ENCODE measurements around the gene MAEL. TPM values are rescaled to one million over a fixed set of nuclear protein-coding genes. Genes with fewer than 3 reads are reported as not detected.

The MAEL gene
- total RNA-seq, 1 donor from 2014 or later = 0.21 TPM

DNA sequence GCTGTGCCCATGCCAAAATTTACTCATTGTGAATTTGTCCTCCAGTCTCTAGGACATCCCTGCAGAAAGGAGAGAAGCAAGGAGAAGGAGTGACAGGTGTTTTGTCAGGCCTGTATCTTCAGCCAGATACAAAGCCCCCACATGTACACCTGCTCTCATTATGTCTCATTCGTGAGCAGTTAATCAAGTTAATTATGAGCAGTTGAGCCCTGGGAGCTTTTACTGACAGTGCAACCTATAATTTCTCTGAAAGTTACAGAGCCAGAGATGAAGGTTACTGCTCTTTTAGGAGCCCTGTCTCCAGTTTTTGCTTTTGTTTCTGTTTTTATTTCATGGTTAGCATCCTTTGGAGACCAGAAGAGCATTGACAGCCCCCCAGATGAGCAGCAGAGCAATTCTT, 8.7 kb upstream of the MAEL start:
- Mint-ChIP-seq H3K27me3 (ENCODE audit: low read depth) (peaks cover 22% of the 10 kb centered on the region), H3K27ac (ENCODE audit: unreplicated experiment) (no peak overlapping the region), H3K36me3 (ENCODE audit: low read depth) (no peaks in the 10 kb centered on the region), H3K9me3 (no peaks in the 10 kb centered on the region), H3K4me1 (peaks cover 13% of the 10 kb centered on the region), H3K4me3 (no peak overlapping the region)
- TF ChIP-seq, protein P1, sequence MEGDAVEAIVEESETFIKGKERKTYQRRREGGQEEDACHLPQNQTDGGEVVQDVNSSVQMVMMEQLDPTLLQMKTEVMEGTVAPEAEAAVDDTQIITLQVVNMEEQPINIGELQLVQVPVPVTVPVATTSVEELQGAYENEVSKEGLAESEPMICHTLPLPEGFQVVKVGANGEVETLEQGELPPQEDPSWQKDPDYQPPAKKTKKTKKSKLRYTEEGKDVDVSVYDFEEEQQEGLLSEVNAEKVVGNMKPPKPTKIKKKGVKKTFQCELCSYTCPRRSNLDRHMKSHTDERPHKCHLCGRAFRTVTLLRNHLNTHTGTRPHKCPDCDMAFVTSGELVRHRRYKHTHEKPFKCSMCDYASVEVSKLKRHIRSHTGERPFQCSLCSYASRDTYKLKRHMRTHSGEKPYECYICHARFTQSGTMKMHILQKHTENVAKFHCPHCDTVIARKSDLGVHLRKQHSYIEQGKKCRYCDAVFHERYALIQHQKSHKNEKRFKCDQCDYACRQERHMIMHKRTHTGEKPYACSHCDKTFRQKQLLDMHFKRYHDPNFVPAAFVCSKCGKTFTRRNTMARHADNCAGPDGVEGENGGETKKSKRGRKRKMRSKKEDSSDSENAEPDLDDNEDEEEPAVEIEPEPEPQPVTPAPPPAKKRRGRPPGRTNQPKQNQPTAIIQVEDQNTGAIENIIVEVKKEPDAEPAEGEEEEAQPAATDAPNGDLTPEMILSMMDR (conservative IDR thresholded peaks at IDR 0.05) = no peak
- DNase-seq (ENCODE audit: low read depth, low spot score) = no peak

- Mint-ChIP-seq H3K4me1 (peaks cover 12% of the 10 kb centered on the region), H3K27me3 (ENCODE audit: low read depth) (peaks cover 21% of the 10 kb centered on the region), H3K9me3 (no peaks in the 10 kb centered on the region), H3K36me3 (ENCODE audit: low read depth) (no peaks in the 10 kb centered on the region), H3K4me3 (no peak overlapping the region), H3K27ac (ENCODE audit: unreplicated experiment) (no peak overlapping the region)
- no peak for DNase-seq (ENCODE audit: low read depth, low spot score)
- TF ChIP-seq, protein P1 (conservative IDR thresholded peaks at IDR 0.05) = no peak
Observed at GRCh38 chr1:166980818-166981217, 8.3 kb upstream of the MAEL start.

DNA sequence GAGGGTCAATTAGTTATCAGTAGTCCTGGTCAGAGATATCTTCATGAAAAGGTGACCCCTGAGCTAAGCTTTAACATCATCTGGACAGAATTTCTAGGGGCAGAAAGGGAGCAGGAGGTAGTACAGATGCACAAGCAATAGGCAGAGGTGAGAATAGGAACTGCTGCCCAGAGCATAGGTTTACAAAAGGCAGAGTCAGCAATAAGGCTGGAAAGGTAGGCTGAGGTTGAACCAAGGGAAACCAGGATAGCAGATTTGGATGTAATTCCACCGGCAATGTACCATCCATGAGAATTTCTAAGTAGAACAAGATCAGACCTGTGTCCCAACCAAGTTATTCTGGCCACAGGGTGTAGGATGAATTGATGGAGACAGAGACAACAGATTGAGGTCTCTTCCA, 7.5 kb upstream of the MAEL start:
- Mint-ChIP-seq H3K27me3 (ENCODE audit: low read depth) (peaks cover 14% of the 10 kb centered on the region), H3K4me3 (no peak overlapping the region), H3K36me3 (ENCODE audit: low read depth) (no peaks in the 10 kb centered on the region), H3K4me1 (peaks cover 4% of the 10 kb centered on the region), H3K9me3 (no peaks in the 10 kb centered on the region), H3K27ac (ENCODE audit: unreplicated experiment) (no peak overlapping the region)
- TF ChIP-seq, protein P1 (conservative IDR thresholded peaks at IDR 0.05) = no peak
- no peak for DNase-seq (ENCODE audit: low read depth, low spot score)

DNA sequence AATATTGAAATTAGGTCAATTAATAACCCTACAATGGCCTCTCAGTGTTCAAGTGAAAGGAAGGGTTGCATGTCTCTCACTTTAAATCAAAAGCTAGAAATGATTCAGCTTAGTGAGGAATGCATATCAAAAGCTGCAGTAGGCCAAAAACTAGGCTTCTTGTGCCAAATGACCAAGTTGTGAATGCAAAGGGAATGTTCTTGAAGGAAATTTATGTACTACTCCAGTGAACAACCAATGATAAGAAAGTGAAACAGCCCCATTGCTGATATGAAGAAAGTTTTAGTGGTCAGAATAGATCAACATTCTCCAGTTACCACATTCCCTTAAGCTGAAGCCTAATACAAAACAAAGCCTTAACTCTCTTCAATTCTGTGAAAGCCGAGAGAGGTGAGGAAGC, 10.0 kb downstream of the MAEL start:
- no peak overlapping the region for H3K27ac Mint-ChIP-seq (ENCODE audit: unreplicated experiment)
- no peaks in the 10 kb centered on the region for H3K27me3 Mint-ChIP-seq (ENCODE audit: low read depth)
- H3K4me1 Mint-ChIP-seq = no peaks in the 10 kb centered on the region
- H3K36me3 Mint-ChIP-seq (ENCODE audit: low read depth) = peaks cover 3% of the 10 kb centered on the region
- TF ChIP-seq, protein P1 (conservative IDR thresholded peaks at IDR 0.05) = no peak
- no peak for DNase-seq (ENCODE audit: low read depth, low spot score)
- peaks cover 10% of the 10 kb centered on the region for H3K9me3 Mint-ChIP-seq
- H3K4me3 Mint-ChIP-seq = no peak overlapping the region

DNA sequence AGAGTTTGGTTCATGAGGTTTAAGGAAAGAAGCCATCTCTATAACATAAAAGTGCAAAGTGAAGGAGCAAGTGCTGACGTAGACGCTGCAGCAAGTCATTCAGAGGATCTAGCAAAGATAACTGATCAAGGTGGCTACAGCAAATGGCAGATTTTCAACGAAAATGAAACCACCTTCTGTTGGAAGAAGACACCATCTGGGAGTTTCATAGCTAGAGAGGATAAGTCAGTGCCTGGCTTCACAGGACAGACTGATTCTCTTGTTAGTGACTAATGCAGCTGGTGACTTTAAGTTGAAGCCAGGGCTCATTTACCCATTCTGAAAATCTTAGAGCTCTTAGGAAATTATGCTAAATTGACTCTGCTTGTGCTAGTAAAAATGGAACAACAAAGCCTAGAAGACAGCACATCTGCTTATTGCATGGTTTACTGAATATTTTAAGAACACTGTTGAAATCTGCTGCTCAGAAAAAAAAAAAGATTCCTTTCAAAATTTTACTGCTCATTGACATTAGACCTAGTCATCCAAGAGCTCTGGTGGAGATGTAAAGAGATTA, 10.5 kb downstream of the MAEL start:
- Mint-ChIP-seq H3K36me3 (ENCODE audit: low read depth) (peaks cover 3% of the 10 kb centered on the region), H3K4me1 (no peaks in the 10 kb centered on the region), H3K27ac (ENCODE audit: unreplicated experiment) (no peak overlapping the region), H3K27me3 (ENCODE audit: low read depth) (no peaks in the 10 kb centered on the region), H3K9me3 (peaks cover 10% of the 10 kb centered on the region), H3K4me3 (no peak overlapping the region)
- TF ChIP-seq, protein P1 (conservative IDR thresholded peaks at IDR 0.05) = no peak
- DNase-seq (ENCODE audit: low read depth, low spot score) = no peak

Measured in neural crest cell (in vitro differentiated cells).